ENCODE data around the gene TPH1. TPM values are rescaled to one million over a fixed set of nuclear protein-coding genes. Genes with fewer than 3 reads are reported as not detected.

TPH1 gene
- polyA plus RNA-seq (ENCODE audit: insufficient read length): 0.79 TPM

- peak; percentile 4 for DNase-seq
These were observed at the start of gene TPH1 for GRCh38 chr11:18046116-18046777. TSS of gene TPH1 (minus strand) at chr11:18046269. CDS start at chr11:18040762, 5,507 bp downstream.

GRCh38 chr11:18093959-18094358, 47.9 kb upstream of the TPH1 start:
- DNase-seq: no peak

DNA sequence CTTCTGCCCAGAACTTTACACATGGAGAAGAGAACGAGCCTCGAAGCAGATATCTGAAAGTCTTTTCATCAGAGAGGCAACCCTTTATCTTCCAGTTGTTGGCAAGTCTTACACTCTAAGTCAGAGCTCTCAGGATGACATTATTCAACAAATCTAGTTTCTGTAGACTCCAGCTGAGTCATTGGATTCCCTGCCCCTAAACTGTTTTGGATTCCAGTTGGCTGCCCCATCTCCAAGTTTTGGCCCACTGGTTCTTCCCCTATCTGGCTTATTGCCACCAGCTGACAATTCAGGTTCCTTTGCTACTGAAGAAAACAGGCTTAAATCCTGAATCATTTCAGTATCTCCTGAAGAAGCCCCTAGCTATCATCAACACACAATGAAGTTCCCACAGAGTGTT, 45.7 kb upstream of the TPH1 start:
- DNase-seq: no peak

GRCh38 chr11:18088966-18089365, 42.9 kb upstream of the TPH1 start:
- no peak for DNase-seq

DNA sequence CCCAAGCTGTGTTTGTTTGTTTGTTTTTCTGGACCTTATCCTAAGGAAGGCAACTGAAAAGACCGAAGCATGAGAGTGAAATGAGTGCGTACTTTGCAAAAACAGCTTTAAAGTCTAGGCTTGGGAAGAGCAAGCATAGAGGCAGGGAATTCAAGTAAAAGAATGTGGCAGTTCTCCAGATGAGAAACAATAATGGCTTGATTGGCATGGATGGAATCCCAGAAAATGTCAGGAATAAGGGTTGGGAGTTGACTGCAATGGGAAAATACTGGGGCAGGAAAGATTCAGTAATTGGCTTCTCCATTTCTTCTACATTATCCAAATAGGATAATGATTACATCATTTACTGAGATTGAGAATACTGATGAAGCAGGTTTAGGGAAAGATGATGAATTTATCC, 42.3 kb upstream of the TPH1 start:
- DNase-seq: no peak

DNA sequence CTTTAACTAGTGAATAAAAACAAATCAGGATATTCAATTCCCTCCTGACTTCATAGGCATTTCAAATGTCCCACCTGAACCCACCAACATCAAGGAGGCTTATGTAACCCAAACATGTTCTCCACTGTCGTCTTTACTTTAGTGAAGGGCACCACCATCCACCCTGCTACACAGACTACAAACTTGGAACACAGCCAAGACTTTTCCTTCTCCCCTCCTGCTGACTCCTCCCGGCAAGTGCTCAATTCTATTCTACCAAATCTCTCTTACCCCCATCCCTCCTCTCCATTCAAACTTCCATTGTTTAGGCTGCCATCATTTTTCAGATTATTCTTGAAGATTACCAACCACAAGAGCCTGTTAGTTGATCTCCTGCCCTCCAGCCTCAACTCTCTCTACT, 35.5 kb upstream of the TPH1 start:
- DNase-seq: no peak

GRCh38 chr11:18080451-18080850, 34.4 kb upstream of the TPH1 start:
- DNase-seq: no peak

GRCh38 chr11:18078909-18079308, 32.8 kb upstream of the TPH1 start:
- DNase-seq: no peak

DNA sequence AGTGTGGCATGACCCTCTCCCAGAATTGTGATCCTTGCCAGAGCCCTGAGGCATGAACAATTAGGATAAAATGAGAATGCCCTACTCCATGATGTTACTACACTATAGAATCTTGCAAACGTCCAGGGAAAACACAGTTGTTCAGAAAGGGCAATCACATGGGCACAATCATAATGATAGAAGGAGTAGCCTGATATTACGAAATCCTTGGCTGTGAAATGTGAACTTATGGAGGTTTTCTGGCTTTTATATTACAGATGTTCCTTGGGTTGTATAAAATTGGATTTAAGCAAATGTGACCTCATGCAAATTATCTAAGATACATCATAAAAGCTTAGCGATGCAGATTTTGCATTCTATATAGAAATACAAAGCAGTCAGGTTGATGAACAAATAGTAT, 29.4 kb upstream of the TPH1 start:
- DNase-seq: no peak

- DNase-seq: no peak
These were observed 25.1 kb upstream of the TPH1 start for GRCh38 chr11:18071098-18071705.

GRCh38 chr11:18067372-18067771, 21.3 kb upstream of the TPH1 start:
- DNase-seq: no peak

GRCh38 chr11:18066626-18067025, 20.6 kb upstream of the TPH1 start:
- DNase-seq: no peak

GRCh38 chr11:18065572-18065971, 19.5 kb upstream of the TPH1 start:
- no peak for DNase-seq

- no peak for DNase-seq
These were observed 18.5 kb upstream of the TPH1 start for GRCh38 chr11:18064450-18065054.

GRCh38 chr11:18063862-18064434, 17.9 kb upstream of the TPH1 start:
- no peak for DNase-seq

DNA sequence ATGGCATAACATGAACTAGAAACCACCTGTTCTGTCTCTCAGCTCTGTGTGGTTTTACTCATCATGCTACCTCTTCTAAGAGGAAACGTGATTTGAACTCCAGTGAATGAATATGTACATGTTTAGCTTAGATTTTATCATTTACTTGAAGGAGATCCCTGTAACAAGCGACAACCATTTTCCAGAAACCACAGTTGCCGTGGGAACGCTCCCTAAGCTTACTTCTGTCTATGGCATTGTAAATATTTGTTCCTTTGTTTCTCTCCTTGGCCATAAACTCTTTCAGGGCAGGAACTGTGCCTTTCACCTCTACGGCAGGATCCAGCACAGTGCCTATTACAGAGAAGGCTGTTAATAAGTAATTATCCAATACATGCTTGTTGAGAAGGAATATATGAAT, 17.1 kb upstream of the TPH1 start:
- DNase-seq: no peak

- no peak for DNase-seq
These were observed 15.3 kb upstream of the TPH1 start for GRCh38 chr11:18061351-18061750.

DNA sequence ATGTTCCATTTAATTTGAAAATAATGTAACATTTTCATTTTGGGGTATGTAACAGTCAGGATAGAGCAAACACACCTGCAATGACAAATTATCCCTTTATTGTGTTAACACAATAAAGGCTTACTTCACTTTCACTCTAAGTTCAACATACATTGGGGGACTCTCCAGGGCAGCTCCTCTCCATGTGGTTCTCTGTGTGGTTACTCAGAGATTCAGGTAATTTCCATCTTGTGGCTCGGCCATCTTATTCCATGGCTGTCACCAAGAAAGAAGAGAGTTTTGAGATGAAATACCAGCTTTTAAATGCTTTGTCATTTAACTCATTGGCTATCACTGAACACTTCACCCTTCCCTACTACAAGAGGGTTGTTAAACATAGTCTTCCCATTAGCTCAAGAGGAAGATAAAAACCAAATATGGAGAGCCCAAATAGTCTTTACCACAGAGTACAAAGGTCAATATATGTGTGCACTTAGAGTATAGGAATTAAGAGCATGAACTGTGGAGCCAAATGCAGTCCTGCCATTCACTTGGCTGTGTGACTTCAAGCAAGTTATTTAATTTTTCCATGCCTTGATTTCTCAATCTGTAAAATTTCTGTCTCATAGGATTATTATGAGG, 10.6 kb upstream of the TPH1 start:
- no peak for DNase-seq

DNA sequence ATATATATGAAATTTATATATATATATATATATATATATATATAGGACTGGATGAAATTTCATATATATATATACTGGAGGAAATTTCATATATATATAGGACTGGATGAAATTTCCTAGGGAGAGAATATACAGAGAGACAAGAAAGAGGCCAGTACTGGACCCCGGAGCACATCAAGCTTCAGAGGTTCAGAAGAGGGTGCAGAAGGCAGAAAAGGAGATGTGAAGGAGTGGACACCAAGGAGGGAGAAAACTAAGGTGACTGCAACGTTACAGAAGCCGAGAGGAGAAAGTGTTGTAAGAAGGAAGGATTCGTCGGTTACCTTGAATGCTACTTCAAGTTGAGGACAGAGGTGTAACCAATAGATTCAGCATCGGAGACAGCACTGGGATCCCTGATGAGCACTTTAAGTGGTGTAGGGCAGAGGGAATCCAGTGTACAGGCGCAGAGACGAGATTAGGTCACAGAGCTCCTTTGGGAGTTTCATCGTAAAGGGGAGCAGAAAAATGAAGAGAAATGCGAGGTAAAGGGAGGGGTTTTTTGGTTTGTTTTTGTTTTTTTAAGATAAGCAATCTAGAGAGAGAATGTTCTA, 8.5 kb upstream of the TPH1 start:
- no peak for DNase-seq

GRCh38 chr11:18050848-18051247, 4.8 kb upstream of the TPH1 start:
- DNase-seq: no peak

GRCh38 chr11:18036456-18036855, 9.6 kb downstream of the TPH1 start:
- DNase-seq: no peak

- no peak for DNase-seq
These were observed 18.6 kb downstream of the TPH1 start for GRCh38 chr11:18027475-18027874.

DNA sequence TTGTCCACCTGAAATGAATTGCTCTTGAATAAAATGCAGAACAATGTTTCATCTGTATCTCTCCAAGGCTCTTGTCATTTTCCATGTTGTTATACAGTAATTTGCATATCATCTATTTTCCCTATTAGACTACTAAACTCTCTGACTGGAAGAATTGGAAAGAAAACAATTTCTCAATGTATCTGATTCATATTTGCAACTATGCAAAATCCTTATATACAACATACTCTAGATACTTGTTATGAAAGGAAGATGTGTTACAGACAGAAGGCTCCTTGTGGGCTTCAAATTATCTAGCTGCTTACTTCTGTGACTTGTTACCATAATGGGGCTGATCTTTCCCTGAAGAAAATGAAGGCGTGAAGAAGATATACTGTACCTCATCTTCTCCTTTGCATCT, 23.6 kb downstream of the TPH1 start:
- DNase-seq: no peak
